ENCODE measurements around the gene MESP2. TPM values are rescaled to one million over a fixed set of nuclear protein-coding genes. Genes with fewer than 3 reads are reported as not detected.

Gene MESP2
- polyA plus RNA-seq, 3 donors: 0.67 TPM; not detected in 2

DNA sequence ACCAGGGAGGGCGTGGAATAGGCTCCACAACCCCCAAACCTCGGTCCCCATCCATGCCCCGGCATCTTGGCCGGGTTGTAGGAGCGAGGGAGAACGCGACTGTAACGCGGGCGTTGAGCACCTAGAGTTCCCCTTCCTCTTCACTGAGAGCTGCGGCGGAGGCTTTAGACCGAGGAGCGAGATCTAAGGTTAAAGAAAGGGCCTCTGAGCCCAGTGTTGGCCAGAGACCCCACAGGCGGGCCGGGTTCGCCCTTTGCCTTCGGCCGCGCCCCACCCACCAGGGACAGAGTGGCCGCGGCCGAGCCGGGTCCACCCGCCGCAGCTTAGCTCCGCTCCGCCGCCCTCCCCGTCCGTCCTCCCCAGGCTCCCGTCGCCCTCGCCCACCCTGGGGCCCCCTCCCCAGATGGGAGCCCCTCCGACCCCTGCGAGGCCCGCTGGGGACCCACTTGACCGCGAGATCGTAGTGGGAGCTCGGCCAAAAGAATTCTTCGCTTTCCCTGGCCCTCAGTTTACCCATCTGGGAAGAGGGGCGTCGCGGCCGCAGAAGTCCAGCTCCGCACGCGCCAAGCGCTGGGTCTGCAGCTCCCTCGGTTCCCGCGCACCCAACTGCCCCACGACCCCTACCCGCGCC, 38.1 kb downstream of the MESP2 start:
- Mint-ChIP-seq H3K27me3 (ENCODE audit: low read depth in 3 of 3) (peaks cover 0 to 24% (median 13%) of the 10 kb centered on the region in 3 donors), H3K4me3 (peak overlapping the region; percentile 91 to 93), H3K27ac (peak overlapping the region; percentile 86 to 96 (median 90)), H3K9me3 (peaks cover 2 to 16% (median 5%) of the 10 kb centered on the region in 7 donors), H3K36me3 (peaks cover 27 to 28% of the 10 kb centered on the region in 2 donors), H3K4me1 (peaks cover 32% of the 10 kb centered on the region)
- H2AFZ ChIP-seq (ENCODE audit: insufficient read depth, low read depth, low read length, poor library complexity, severe bottlenecking): no peak overlapping the region
- peaks cover 31 to 38% of the 10 kb centered on the region in 2 donors for H3K4me1 ChIP-seq (ENCODE audit: control insufficient read depth in 1 of 2, insufficient read depth in 2 of 2, low read length in 2 of 2)
- H3K9ac ChIP-seq (ENCODE audit: insufficient read depth, low read length, poor library complexity, severe bottlenecking): peak overlapping the region; percentile 99
- TF ChIP-seq, protein P1, sequence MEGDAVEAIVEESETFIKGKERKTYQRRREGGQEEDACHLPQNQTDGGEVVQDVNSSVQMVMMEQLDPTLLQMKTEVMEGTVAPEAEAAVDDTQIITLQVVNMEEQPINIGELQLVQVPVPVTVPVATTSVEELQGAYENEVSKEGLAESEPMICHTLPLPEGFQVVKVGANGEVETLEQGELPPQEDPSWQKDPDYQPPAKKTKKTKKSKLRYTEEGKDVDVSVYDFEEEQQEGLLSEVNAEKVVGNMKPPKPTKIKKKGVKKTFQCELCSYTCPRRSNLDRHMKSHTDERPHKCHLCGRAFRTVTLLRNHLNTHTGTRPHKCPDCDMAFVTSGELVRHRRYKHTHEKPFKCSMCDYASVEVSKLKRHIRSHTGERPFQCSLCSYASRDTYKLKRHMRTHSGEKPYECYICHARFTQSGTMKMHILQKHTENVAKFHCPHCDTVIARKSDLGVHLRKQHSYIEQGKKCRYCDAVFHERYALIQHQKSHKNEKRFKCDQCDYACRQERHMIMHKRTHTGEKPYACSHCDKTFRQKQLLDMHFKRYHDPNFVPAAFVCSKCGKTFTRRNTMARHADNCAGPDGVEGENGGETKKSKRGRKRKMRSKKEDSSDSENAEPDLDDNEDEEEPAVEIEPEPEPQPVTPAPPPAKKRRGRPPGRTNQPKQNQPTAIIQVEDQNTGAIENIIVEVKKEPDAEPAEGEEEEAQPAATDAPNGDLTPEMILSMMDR (IDR thresholded peaks at IDR 0.05): no peak
- H3K27me3 ChIP-seq (ENCODE audit: control insufficient read depth in 2 of 2, insufficient read depth in 2 of 2, low read length in 2 of 2): no peaks in the 10 kb centered on the region
- peak; percentile 52 to 63 (median 55) for DNase-seq
- peak overlapping the region; percentile 77 to 98 (median 85) for H3K4me3 ChIP-seq (replicated peaks in 1 of 3; ENCODE audit: low read depth in 2 of 3, low read length in 3 of 3)
- no peaks in the 10 kb centered on the region for H3K9me3 ChIP-seq (replicated peaks in 1 of 2; ENCODE audit: control insufficient read depth in 1 of 2, insufficient read depth in 1 of 2, low read length in 2 of 2)
- H3K79me2 ChIP-seq (ENCODE audit: insufficient read depth, low read length): peaks cover 51% of the 10 kb centered on the region
- 3% methylated on average over 48 of the region's 56 CpGs for WGBS (ENCODE audit: insufficient coverage)
- H3K36me3 ChIP-seq (replicated peaks in 1 of 2; ENCODE audit: control insufficient read depth in 1 of 2, insufficient read depth in 2 of 2, low read length in 2 of 2): peaks cover 5 to 16% of the 10 kb centered on the region in 2 donors
- peak overlapping the region; percentile 98 for H3K4me2 ChIP-seq (replicated peaks; ENCODE audit: extremely low read depth, low read length, poor library complexity, severe bottlenecking)
- H3K27ac ChIP-seq (ENCODE audit: low read depth in 1 of 2, low read length in 2 of 2): peak overlapping the region; percentile 80 to 98
- intact Hi-C loops (cut with micrococcal nuclease): loop anchor here (5.0 kb wide), 5 partner anchors 33 to 258 kb away; no protein-coding TSS in a partner anchor
- H4K20me1 ChIP-seq (ENCODE audit: insufficient read depth, low read length): peaks cover 48% of the 10 kb centered on the region

GRCh38 chr15:89815769-89816168, 39.6 kb downstream of the MESP2 start:
- Histone ChIP-seq H3K79me2 (ENCODE audit: insufficient read depth, low read length) (peaks cover 36% of the 10 kb centered on the region), H2AFZ (ENCODE audit: insufficient read depth, low read depth, low read length, poor library complexity, severe bottlenecking) (no peak overlapping the region), H3K9me3 (replicated peaks in 1 of 2; ENCODE audit: control insufficient read depth in 1 of 2, insufficient read depth in 1 of 2, low read length in 2 of 2) (no peaks in the 10 kb centered on the region), H3K4me2 (replicated peaks; ENCODE audit: extremely low read depth, low read length, poor library complexity, severe bottlenecking) (no peak overlapping the region), H3K27me3 (ENCODE audit: control insufficient read depth in 2 of 2, insufficient read depth in 2 of 2, low read length in 2 of 2) (no peaks in the 10 kb centered on the region), H3K36me3 (replicated peaks in 1 of 2; ENCODE audit: control insufficient read depth in 1 of 2, insufficient read depth in 2 of 2, low read length in 2 of 2) (peaks cover 1 to 5% of the 10 kb centered on the region in 2 donors), H3K4me3 (replicated peaks in 1 of 3; ENCODE audit: low read depth in 2 of 3, low read length in 3 of 3) (no peak overlapping the region), H3K27ac (ENCODE audit: low read depth in 1 of 2, low read length in 2 of 2) (peak overlapping the region in 1 of 2 donors; percentile 98), H4K20me1 (ENCODE audit: insufficient read depth, low read length) (peaks cover 33% of the 10 kb centered on the region), H3K9ac (ENCODE audit: insufficient read depth, low read length, poor library complexity, severe bottlenecking) (no peak overlapping the region), H3K4me1 (ENCODE audit: control insufficient read depth in 1 of 2, insufficient read depth in 2 of 2, low read length in 2 of 2) (peaks cover 36 to 47% of the 10 kb centered on the region in 2 donors)
- TF ChIP-seq, protein P1 (IDR thresholded peaks at IDR 0.05): no peak
- DNase-seq: no peak
- Mint-ChIP-seq H3K36me3 (peaks cover 18 to 20% of the 10 kb centered on the region in 2 donors), H3K4me1 (peaks cover 37% of the 10 kb centered on the region), H3K27ac (peak overlapping the region in 6 of 7 donors; percentile 85 to 96 (median 89)), H3K9me3 (peaks cover 2 to 13% (median 5%) of the 10 kb centered on the region in 7 donors), H3K27me3 (ENCODE audit: low read depth in 3 of 3) (peaks cover 0 to 24% (median 13%) of the 10 kb centered on the region in 3 donors), H3K4me3 (peak overlapping the region; percentile 91 to 93)
- WGBS (ENCODE audit: insufficient coverage): 83% methylated on average over 1 of the region's 3 CpGs
- intact Hi-C loops (cut with micrococcal nuclease): no loop called here
